ENCODE results near the gene ELMO1. TPM values are rescaled to one million over a fixed set of nuclear protein-coding genes. Genes with fewer than 3 reads are reported as not detected.

ELMO1 gene
- total RNA-seq, 1 donor from 2014 or later: 66.1 TPM

- H3K9me3 Mint-ChIP-seq (ENCODE audit: low read depth): no peaks in the 10 kb centered on the region
- peaks cover 25% of the 10 kb centered on the region for H3K4me1 Mint-ChIP-seq (ENCODE audit: low read depth)
- H3K4me3 Mint-ChIP-seq (ENCODE audit: low read depth): no peak overlapping the region
- DNase-seq (ENCODE audit: low spot score, unreplicated experiment): no peak
- H3K36me3 Mint-ChIP-seq (ENCODE audit: insufficient read depth): peaks cover 1% of the 10 kb centered on the region
- H3K27me3 Mint-ChIP-seq: no peaks in the 10 kb centered on the region
- no peak for TF ChIP-seq CTCF (IDR thresholded peaks at IDR 0.05; ENCODE audit: unreplicated experiment)
- H3K27ac Mint-ChIP-seq: no peak overlapping the region
Measured at GRCh38 chr7:37105762-37106161, 342.9 kb downstream of the ELMO1 start.

GRCh38 chr7:37104822-37105518 is 343.7 kb downstream of the ELMO1 start:
- no peak for DNase-seq (ENCODE audit: low spot score, unreplicated experiment)
- no peak overlapping the region for H3K4me3 Mint-ChIP-seq (ENCODE audit: low read depth)
- H3K4me1 Mint-ChIP-seq (ENCODE audit: low read depth): peaks cover 31% of the 10 kb centered on the region
- H3K27ac Mint-ChIP-seq: no peak overlapping the region
- peaks cover 5% of the 10 kb centered on the region for H3K9me3 Mint-ChIP-seq (ENCODE audit: low read depth)
- H3K27me3 Mint-ChIP-seq: no peaks in the 10 kb centered on the region
- TF ChIP-seq CTCF (IDR thresholded peaks at IDR 0.05; ENCODE audit: unreplicated experiment): no peak
- H3K36me3 Mint-ChIP-seq (ENCODE audit: insufficient read depth): peaks cover 3% of the 10 kb centered on the region

GRCh38 chr7:37102518-37103137 is 346.0 kb downstream of the ELMO1 start:
- DNase-seq (ENCODE audit: low spot score, unreplicated experiment): no peak
- Mint-ChIP-seq H3K27ac (no peak overlapping the region), H3K36me3 (ENCODE audit: insufficient read depth) (peaks cover 2% of the 10 kb centered on the region), H3K4me3 (ENCODE audit: low read depth) (no peak overlapping the region), H3K27me3 (no peaks in the 10 kb centered on the region), H3K9me3 (ENCODE audit: low read depth) (peaks cover 5% of the 10 kb centered on the region), H3K4me1 (ENCODE audit: low read depth) (peaks cover 26% of the 10 kb centered on the region)
- TF ChIP-seq CTCF (IDR thresholded peaks at IDR 0.05; ENCODE audit: unreplicated experiment): no peak

GRCh38 chr7:37100735-37101331 is 347.8 kb downstream of the ELMO1 start:
- Mint-ChIP-seq H3K27me3 (no peaks in the 10 kb centered on the region), H3K27ac (peak overlapping the region; percentile 88)

More at GRCh38 chr7:37100735-37101331, 347.8 kb downstream of the ELMO1 start:
- H3K36me3 Mint-ChIP-seq (ENCODE audit: insufficient read depth): peaks cover 8% of the 10 kb centered on the region
- no peak overlapping the region for H3K4me3 Mint-ChIP-seq (ENCODE audit: low read depth)
- no peak for TF ChIP-seq CTCF (IDR thresholded peaks at IDR 0.05; ENCODE audit: unreplicated experiment)
- H3K9me3 Mint-ChIP-seq (ENCODE audit: low read depth): peaks cover 5% of the 10 kb centered on the region
- H3K4me1 Mint-ChIP-seq (ENCODE audit: low read depth): peaks cover 20% of the 10 kb centered on the region
- no peak for DNase-seq (ENCODE audit: low spot score, unreplicated experiment)
